NB4 (cell line): ENCODE data around the gene ABCA8.

Source experiments
- DNase-seq: peaks from one replicate; pipeline ENCODE4 v3.0.0; 2010; ENCODE audit warnings: low read depth
- H3K4me3 ChIP-seq: one replicate; pipeline ENCODE4 v1.5.1; 2011; ENCODE audit warnings: mild to moderate bottlenecking, low read depth, low read length, moderate library complexity
- CTCF ChIP-seq: IDR thresholded peaks from one replicate; pipeline ENCODE4 v1.5.1; 2012; ENCODE audit warnings: low read depth, low read length
- MAX ChIP-seq: IDR thresholded peaks from 2 replicates; pipeline ENCODE4 v1.6.1; 2011; ENCODE audit warnings: low read depth, low read length
- MYC ChIP-seq: IDR thresholded peaks from 2 replicates; pipeline ENCODE4 v1.6.1; 2011; ENCODE audit warnings: low read depth, low read length
- POLR2A ChIP-seq: IDR thresholded peaks from 2 replicates; pipeline ENCODE4 v1.6.1; 2011; ENCODE audit warnings: mild to moderate bottlenecking; ENCODE audit not compliant: insufficient read length; ENCODE audit errors: extremely low read depth

ABCA8 gene

GRCh38 chr17:68835071-68835470, 120.1 kb downstream of the ABCA8 start:
- TF ChIP-seq MAX = no peak
- no peak for TF ChIP-seq POLR2A
- no peak for TF ChIP-seq MYC
- no peak for TF ChIP-seq CTCF
- DNase-seq = no peak
- no peak overlapping the region for H3K4me3 ChIP-seq

GRCh38 chr17:68834328-68834836, 120.8 kb downstream of the ABCA8 start:
- no peak overlapping the region for H3K4me3 ChIP-seq
- DNase-seq = no peak
- TF ChIP-seq CTCF (no peak), MAX (no peak), MYC (no peak), POLR2A (no peak)

DNA sequence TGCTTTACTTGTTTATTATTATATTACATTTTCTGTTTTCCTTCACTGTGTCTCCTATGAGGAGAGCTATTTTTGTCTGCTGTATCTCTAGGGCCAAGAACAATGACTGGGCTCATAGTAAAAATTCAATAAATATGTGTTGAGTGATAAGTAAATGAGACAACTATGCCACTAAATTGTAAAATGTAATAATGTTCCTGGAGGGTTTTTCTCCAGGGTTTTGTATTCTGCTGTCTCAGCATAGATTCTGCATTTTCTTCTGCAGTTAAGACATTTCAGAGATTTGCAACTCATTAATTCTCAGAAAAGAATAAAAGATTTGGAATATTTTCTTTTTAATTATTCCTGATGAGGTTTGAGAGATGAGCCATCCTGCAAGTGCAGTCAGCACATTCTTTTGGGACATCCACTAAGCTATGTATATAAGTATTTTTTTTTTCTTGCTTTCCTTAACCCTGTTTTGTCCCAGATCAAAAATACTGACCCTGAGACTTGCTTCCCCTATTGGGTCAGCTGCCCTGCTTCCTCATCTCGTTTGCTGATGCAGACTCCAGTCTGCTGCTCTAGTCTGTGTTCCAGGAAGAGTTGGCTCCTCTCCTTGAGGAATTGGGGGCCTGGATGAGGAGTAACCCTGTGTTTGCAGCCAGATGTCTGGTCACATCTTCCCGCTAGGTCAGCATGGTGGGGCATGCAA, 122.9 kb downstream of the ABCA8 start:
- DNase-seq = no peak
- no peak overlapping the region for H3K4me3 ChIP-seq
- no peak for TF ChIP-seq CTCF

DNA sequence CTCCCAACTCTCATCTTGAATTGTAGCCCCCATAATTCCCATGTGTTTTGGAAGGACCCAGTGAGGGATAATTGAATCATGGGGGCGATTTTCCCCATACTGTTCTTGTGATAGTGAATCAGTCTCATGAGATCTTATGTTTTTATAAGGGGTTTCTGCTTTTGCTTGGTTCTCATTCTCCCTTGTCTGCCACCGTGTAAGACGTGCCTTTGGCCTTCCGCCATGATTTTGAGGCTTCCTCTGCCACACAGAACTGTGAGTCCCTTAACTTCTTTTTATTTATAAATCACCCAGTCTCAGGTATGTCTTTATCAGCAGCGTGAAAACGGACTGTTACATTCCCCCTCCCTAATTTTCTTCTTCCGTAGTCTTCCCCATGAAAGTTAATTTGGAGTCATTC, 124.0 kb downstream of the ABCA8 start:
- no peak for TF ChIP-seq CTCF
- no peak overlapping the region for H3K4me3 ChIP-seq
- DNase-seq = no peak

- no peak for TF ChIP-seq CTCF
- no peak for TF ChIP-seq MAX
- no peak for TF ChIP-seq POLR2A
- TF ChIP-seq MYC = no peak
- no peak overlapping the region for H3K4me3 ChIP-seq
- no peak for DNase-seq
These were observed 124.9 kb downstream of the ABCA8 start for GRCh38 chr17:68830313-68830712.

GRCh38 chr17:68829211-68829610, 126.0 kb downstream of the ABCA8 start:
- H3K4me3 ChIP-seq = no peak overlapping the region
- no peak for DNase-seq
- TF ChIP-seq MAX = no peak
- TF ChIP-seq MYC = no peak
- no peak for TF ChIP-seq POLR2A
- no peak for TF ChIP-seq CTCF
